OCI-LY7 (cell line): Measurements from ENCODE around the gene EPS15. TPM values are rescaled to one million over a fixed set of nuclear protein-coding genes. Genes with fewer than 3 reads are reported as not detected.

Experiments
- BruUV-seq: library from RNA; stranded (reverse); fragments of 400-500 nt; replicated peaks from 2 replicates; lab custom pipeline; 2021; lab: Mats Ljungman, UMichigan
- CTCF ChIA-PET: fragments of 300-600 bp; sonication (Branson Sonifier 250); formaldehyde crosslinking; loops from one replicate; lab custom pipeline; 2022; ENCODE audit warnings: antibody characterized with exemption; ENCODE audit not compliant: unreplicated experiment; lab: Charles Lee
- POLR2A ChIA-PET: fragments of 300-600 bp; sonication (Branson Sonifier 250); formaldehyde crosslinking; loops from one replicate; lab custom pipeline; 2022; ENCODE audit warnings: antibody characterized with exemption; lab: Charles Lee
- DNase-seq: peaks from one replicate; pipeline ENCODE4 v3.0.0-alpha.2; 2015; ENCODE audit warnings: low spot score
- H2AFZ ChIP-seq: fragments of 200-600 bp; sonication (generic), shearing (Covaris generic); 2 replicates; pipeline ENCODE4 v1.6.1; 2014; ENCODE audit warnings: mild to moderate bottlenecking, antibody characterized with exemption, low read length, moderate library complexity
- H3K27ac ChIP-seq: fragments of 200-600 bp; sonication (generic); 2 replicates; pipeline ENCODE4 v1.5.1; 2014; ENCODE audit warnings: mixed run types, low read depth, mild to moderate bottlenecking, moderate library complexity, low read length, inconsistent platforms; ENCODE audit not compliant: poor library complexity, severe bottlenecking
- H3K36me3 ChIP-seq: fragments of 200-600 bp; sonication (generic); 2 replicates; pipeline ENCODE4 v1.6.1; 2014; ENCODE audit warnings: mild to moderate bottlenecking, antibody characterized with exemption, low read length, moderate library complexity, mixed read lengths; ENCODE audit not compliant: insufficient read depth
- H3K4me1 ChIP-seq: fragments of 200-600 bp; sonication (generic); 2 replicates; pipeline ENCODE4 v1.5.1; 2014; ENCODE audit warnings: mild to moderate bottlenecking, low read length; ENCODE audit not compliant: insufficient read depth, poor library complexity, severe bottlenecking
- H3K4me2 ChIP-seq: fragments of 200-600 bp; sonication (generic); 2 replicates; pipeline ENCODE4 v1.6.1; 2014; ENCODE audit warnings: mild to moderate bottlenecking, low read length
- H3K4me3 ChIP-seq: fragments of 200-600 bp; sonication (generic); 2 replicates; pipeline ENCODE4 v1.5.1; 2014; ENCODE audit warnings: mild to moderate bottlenecking, low read depth, low read length; ENCODE audit not compliant: poor library complexity, severe bottlenecking
- H3K79me2 ChIP-seq: fragments of 200-600 bp; sonication (generic); 2 replicates; pipeline ENCODE4 v1.6.1; 2016; ENCODE audit warnings: low read depth, mild to moderate bottlenecking, low read length, moderate library complexity, mixed read lengths; ENCODE audit not compliant: insufficient read depth
- H3K9me2 ChIP-seq: fragments of 200-600 bp; sonication (generic); 2 replicates; pipeline ENCODE4 v1.6.1; 2016; ENCODE audit warnings: mild to moderate bottlenecking, low read length, mixed read lengths; ENCODE audit not compliant: insufficient read depth
- H3K9me3 ChIP-seq: fragments of 200-600 bp; sonication (generic); 2 replicates; pipeline ENCODE4 v1.6.1; 2014; ENCODE audit warnings: mild to moderate bottlenecking, mixed run types, low read length, mixed read lengths
- H4K20me1 ChIP-seq: fragments of 200-600 bp; sonication (generic); 2 replicates; pipeline ENCODE4 v1.6.1; 2014; ENCODE audit warnings: mild to moderate bottlenecking, antibody characterized with exemption, low read length, moderate library complexity, mixed read lengths; ENCODE audit not compliant: insufficient read depth
- CTCF ChIP-seq: fragments of 200-600 bp; sonication (generic); conservative IDR thresholded peaks from 2 replicates; pipeline ENCODE4 v1.5.1; 2014; ENCODE audit warnings: mild to moderate bottlenecking, antibody characterized with exemption, low read length, moderate library complexity, mixed read lengths
- EZH2phosphoT487 ChIP-seq: fragments of 200-600 bp; sonication (generic); IDR thresholded peaks from 2 replicates; pipeline ENCODE4 v1.6.1; 2018; ENCODE audit warnings: low read depth, borderline replicate concordance, mild to moderate bottlenecking, mixed run types, antibody characterized with exemption, low read length, moderate library complexity, mixed read lengths
- intact Hi-C: fragments of 100-400 bp; cut with micrococcal nuclease; formaldehyde crosslinking; loops from one replicate; pipeline ENCODE4 v1.10.0; 2022; ENCODE audit not compliant: unreplicated experiment
- total RNA-seq, 2 experiments: library from RNA; depleted of rRNA in 1 of 2; stranded (reverse); fragments of >200 nt in 1 of 2; shearing (Covaris generic) in 1 of 2; gene quantifications; 2 replicates each; pipeline ENCODE4 v1.2.3, GENCODE V29; 2014 to 2022

Gene EPS15
- total RNA-seq, 2 experiments from 2014 or later = 23.8 to 73.2 TPM

GRCh38 chr1:51425955-51426354 is 93.1 kb downstream of the EPS15 start:
- H3K27ac ChIP-seq = no peak overlapping the region
- POLR2A ChIA-PET = interaction anchor here (1.1 to 1.5 kb wide), 2 partner anchors 9 to 90 kb away, joined by 3 to 4 read pairs; no protein-coding TSS in a partner anchor
- H3K4me3 ChIP-seq = no peak overlapping the region
- TF ChIP-seq EZH2phosphoT487 = no peak
- TF ChIP-seq CTCF = no peak
- H3K36me3 ChIP-seq = peaks cover 48% of the 10 kb centered on the region
- no TSS peak for BruUV-seq
- H3K4me1 ChIP-seq = peaks cover 13% of the 10 kb centered on the region
- H2AFZ ChIP-seq = no peak overlapping the region
- no peaks in the 10 kb centered on the region for H3K79me2 ChIP-seq
- H3K9me3 ChIP-seq = no peaks in the 10 kb centered on the region
- intact Hi-C loops = no loop called here
- no peaks in the 10 kb centered on the region for H3K9me2 ChIP-seq
- CTCF ChIA-PET = no interaction called here
- no peaks in the 10 kb centered on the region for H4K20me1 ChIP-seq
- DNase-seq = no peak
- no peak overlapping the region for H3K4me2 ChIP-seq

- Histone ChIP-seq H3K79me2 (no peaks in the 10 kb centered on the region), H3K4me1 (peaks cover 12% of the 10 kb centered on the region), H3K9me2 (no peaks in the 10 kb centered on the region), H3K4me3 (no peak overlapping the region), H2AFZ (no peak overlapping the region), H3K4me2 (no peak overlapping the region), H3K27ac (no peak overlapping the region), H3K36me3 (peaks cover 54% of the 10 kb centered on the region), H3K9me3 (no peaks in the 10 kb centered on the region), H4K20me1 (no peaks in the 10 kb centered on the region)
- DNase-seq = no peak
- BruUV-seq = no TSS peak
- TF ChIP-seq CTCF (no peak), EZH2phosphoT487 (no peak)
- CTCF ChIA-PET = no interaction called here
- POLR2A ChIA-PET = interaction anchor here (1.1 to 1.5 kb wide), 2 partner anchors 10 to 91 kb away, joined by 3 to 4 read pairs; no protein-coding TSS in a partner anchor
- intact Hi-C loops = no loop called here
Measured at GRCh38 chr1:51425273-51425672, 93.8 kb downstream of the EPS15 start.

GRCh38 chr1:51423073-51423821 is 95.8 kb downstream of the EPS15 start:
- TF ChIP-seq EZH2phosphoT487 (no peak), CTCF (no peak)
- H3K4me1 ChIP-seq = peaks cover 6% of the 10 kb centered on the region
- H3K79me2 ChIP-seq = no peaks in the 10 kb centered on the region
- H3K27ac ChIP-seq = no peak overlapping the region
- H2AFZ ChIP-seq = no peak overlapping the region
- no peak for DNase-seq
- H3K4me3 ChIP-seq = no peak overlapping the region
- intact Hi-C loops = loop anchor here (5.0 kb wide), 1 partner anchor 94 kb away; the partner anchor contains the start of gene EPS15
- no peak overlapping the region for H3K4me2 ChIP-seq
- CTCF ChIA-PET = interaction anchor here (1.2 kb wide), 1 partner anchor 18 kb away, joined by 4 read pairs; no protein-coding TSS in a partner anchor
- H3K9me3 ChIP-seq = no peaks in the 10 kb centered on the region
- H3K9me2 ChIP-seq = no peaks in the 10 kb centered on the region
- no peaks in the 10 kb centered on the region for H4K20me1 ChIP-seq
- BruUV-seq = no TSS peak
- POLR2A ChIA-PET = interaction anchor here (0.6 to 1.5 kb wide), 9 partner anchors 9 to 114 kb away, joined by 3 to 5 read pairs (median 3); no protein-coding TSS in a partner anchor
- H3K36me3 ChIP-seq = peaks cover 65% of the 10 kb centered on the region
